Measurements from ENCODE around the gene MCF2. TPM values are rescaled to one million over a fixed set of nuclear protein-coding genes. Genes with fewer than 3 reads are reported as not detected.
"Not testable (repeated sequence)": the region's sequence is repeated elsewhere in the genome, so short reads cannot be mapped to it uniquely, and the experiment has no call there.

Gene MCF2
- total RNA-seq, 1 experiment from 2014 or later, result not detected

DNA sequence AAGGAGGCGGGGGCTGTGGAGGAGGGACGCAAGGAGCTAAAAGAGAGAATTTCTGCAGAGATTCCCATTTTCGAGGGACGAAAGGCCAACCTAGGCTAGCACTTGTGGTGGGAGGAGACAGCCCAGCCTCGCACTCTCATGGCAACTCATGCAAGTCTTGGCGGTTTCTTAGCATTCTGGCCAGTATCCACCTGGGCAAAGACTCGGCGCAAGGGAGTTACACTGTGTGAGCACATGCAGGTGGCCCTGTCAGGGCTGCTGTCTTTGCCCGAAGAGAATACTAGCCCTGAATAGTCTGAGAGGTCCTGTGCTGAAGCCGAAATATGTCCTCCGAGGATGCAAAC lies 15.5 kb downstream of the MCF2 start:
- H4K20me1 ChIP-seq (ENCODE audit: low read length), result no peaks in the 10 kb centered on the region
- no peak for DNase-seq
- H3K9me3 ChIP-seq (ENCODE audit: low read length), result no peaks in the 10 kb centered on the region
- H3K36me3 ChIP-seq (ENCODE audit: low read depth, low read length), result no peaks in the 10 kb centered on the region
- H3K27ac ChIP-seq (ENCODE audit: low read length), result no peak overlapping the region
- no peak for ATAC-seq
- peaks cover 9% of the 10 kb centered on the region for H3K27me3 ChIP-seq (ENCODE audit: low read length)
- H3K4me2 ChIP-seq (ENCODE audit: low read length), result no peak overlapping the region
- no peaks in the 10 kb centered on the region for H3F3A ChIP-seq (ENCODE audit: low read length, unreplicated experiment)
- H3K9ac ChIP-seq (ENCODE audit: low read length), result no peak overlapping the region
- intact Hi-C loops (cut with micrococcal nuclease), result no loop called here
- H2AFZ ChIP-seq (ENCODE audit: low read length), result no peak overlapping the region
- H3K79me2 ChIP-seq (ENCODE audit: low read length), result no peaks in the 10 kb centered on the region
- H3K4me3 ChIP-seq (ENCODE audit: low read length), result no peak overlapping the region
- no TSS peak for BruUV-seq (replicated peaks)
- TF ChIP-seq EZH2phosphoT487 (IDR thresholded peaks at IDR 0.05; ENCODE audit: borderline replicate concordance, low read length), result no peak
- TF ChIP-seq, protein P1, sequence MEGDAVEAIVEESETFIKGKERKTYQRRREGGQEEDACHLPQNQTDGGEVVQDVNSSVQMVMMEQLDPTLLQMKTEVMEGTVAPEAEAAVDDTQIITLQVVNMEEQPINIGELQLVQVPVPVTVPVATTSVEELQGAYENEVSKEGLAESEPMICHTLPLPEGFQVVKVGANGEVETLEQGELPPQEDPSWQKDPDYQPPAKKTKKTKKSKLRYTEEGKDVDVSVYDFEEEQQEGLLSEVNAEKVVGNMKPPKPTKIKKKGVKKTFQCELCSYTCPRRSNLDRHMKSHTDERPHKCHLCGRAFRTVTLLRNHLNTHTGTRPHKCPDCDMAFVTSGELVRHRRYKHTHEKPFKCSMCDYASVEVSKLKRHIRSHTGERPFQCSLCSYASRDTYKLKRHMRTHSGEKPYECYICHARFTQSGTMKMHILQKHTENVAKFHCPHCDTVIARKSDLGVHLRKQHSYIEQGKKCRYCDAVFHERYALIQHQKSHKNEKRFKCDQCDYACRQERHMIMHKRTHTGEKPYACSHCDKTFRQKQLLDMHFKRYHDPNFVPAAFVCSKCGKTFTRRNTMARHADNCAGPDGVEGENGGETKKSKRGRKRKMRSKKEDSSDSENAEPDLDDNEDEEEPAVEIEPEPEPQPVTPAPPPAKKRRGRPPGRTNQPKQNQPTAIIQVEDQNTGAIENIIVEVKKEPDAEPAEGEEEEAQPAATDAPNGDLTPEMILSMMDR (conservative IDR thresholded peaks at IDR 0.05; ENCODE audit: low read depth, low read length), result no peak
- TF ChIP-seq EZH2 (IDR thresholded peaks at IDR 0.05; ENCODE audit: low read length, unreplicated experiment), result no peak
- no peaks in the 10 kb centered on the region for H3K9me2 ChIP-seq (replicated peaks; ENCODE audit: low read length)
- no peaks in the 10 kb centered on the region for H3K4me1 ChIP-seq (ENCODE audit: insufficient read depth, low read length)
- ChIA-PET POLR2A (ENCODE audit: unreplicated experiment) (no interaction called here), CTCF (no interaction called here)

DNA sequence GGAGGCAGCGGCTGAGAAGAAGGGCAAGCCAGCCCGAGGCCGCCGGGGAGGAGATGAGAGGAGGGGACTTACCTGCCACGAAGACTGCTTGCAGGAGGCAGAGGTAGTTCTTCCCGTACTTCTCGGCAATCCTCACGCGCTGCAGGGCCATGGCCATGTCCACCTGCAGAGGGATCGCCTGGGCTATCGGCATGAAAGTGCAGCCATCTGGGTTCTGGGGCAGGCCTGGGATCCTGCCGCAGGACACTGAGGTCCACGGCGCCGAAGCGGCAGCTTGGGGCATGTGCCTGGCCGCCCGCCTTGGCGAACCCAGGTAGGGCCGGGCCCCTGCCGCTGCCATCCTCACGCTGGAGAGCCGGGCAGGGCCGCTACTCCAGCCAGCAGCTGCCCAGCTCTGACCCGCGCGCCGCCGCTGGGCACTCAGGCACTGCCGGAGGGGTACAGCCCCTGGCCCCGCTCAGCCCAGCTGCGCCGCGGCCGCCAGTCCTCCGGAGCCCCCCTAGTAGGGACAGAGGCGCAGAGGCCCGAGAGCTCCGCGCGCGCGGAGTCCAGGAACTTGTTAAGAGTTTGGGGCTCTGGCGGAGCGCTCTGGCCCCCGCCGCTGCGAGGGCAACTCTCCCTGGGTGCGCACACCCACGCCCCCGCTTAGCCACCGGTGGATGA lies 16.0 kb downstream of the MCF2 start:
- BruUV-seq (replicated peaks), result no TSS peak
- Histone ChIP-seq H4K20me1 (ENCODE audit: low read length) (no peaks in the 10 kb centered on the region), H3K36me3 (ENCODE audit: low read depth, low read length) (no peaks in the 10 kb centered on the region), H3K79me2 (ENCODE audit: low read length) (no peaks in the 10 kb centered on the region), H3F3A (ENCODE audit: low read length, unreplicated experiment) (no peaks in the 10 kb centered on the region), H3K4me1 (ENCODE audit: insufficient read depth, low read length) (no peaks in the 10 kb centered on the region), H2AFZ (ENCODE audit: low read length) (no peak overlapping the region), H3K9me2 (replicated peaks; ENCODE audit: low read length) (no peaks in the 10 kb centered on the region), H3K4me3 (ENCODE audit: low read length) (no peak overlapping the region), H3K9ac (ENCODE audit: low read length) (no peak overlapping the region), H3K27me3 (ENCODE audit: low read length) (peaks cover 9% of the 10 kb centered on the region), H3K4me2 (ENCODE audit: low read length) (no peak overlapping the region), H3K27ac (ENCODE audit: low read length) (no peak overlapping the region), H3K9me3 (ENCODE audit: low read length) (no peaks in the 10 kb centered on the region)
- DNase-seq (no peak), ATAC-seq (no peak)
- CTCF ChIA-PET, result no interaction called here
- TF ChIP-seq EZH2phosphoT487 (IDR thresholded peaks at IDR 0.05; ENCODE audit: borderline replicate concordance, low read length) (no peak), EZH2 (IDR thresholded peaks at IDR 0.05; ENCODE audit: low read length, unreplicated experiment) (no peak)
- TF ChIP-seq, protein P1 (conservative IDR thresholded peaks at IDR 0.05; ENCODE audit: low read depth, low read length), result no peak
- POLR2A ChIA-PET (ENCODE audit: unreplicated experiment), result no interaction called here
- intact Hi-C loops (cut with micrococcal nuclease), result no loop called here

DNA sequence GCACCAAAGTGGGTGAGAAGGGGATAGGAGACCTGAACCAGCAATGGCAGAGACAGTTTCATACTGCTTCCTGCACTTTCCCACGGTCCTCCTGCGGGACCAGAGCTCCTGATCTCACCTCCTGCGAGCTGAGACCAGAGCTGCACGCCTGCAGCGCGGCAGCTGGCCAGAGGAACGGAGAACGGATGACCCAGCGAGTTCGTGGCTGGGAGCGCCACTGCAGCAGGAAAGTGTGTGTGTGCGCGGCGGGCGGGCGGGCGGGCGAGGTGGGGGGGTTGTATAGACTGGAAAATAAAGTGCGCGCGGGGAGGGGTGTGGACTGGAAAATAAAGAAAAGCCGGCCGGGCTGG lies 16.5 kb downstream of the MCF2 start:
- TF ChIP-seq, protein P1 (conservative IDR thresholded peaks at IDR 0.05; ENCODE audit: low read depth, low read length), result no peak
- TF ChIP-seq EZH2phosphoT487 (IDR thresholded peaks at IDR 0.05; ENCODE audit: borderline replicate concordance, low read length), result no peak
- no peak for TF ChIP-seq EZH2 (IDR thresholded peaks at IDR 0.05; ENCODE audit: low read length, unreplicated experiment)
- Histone ChIP-seq H3K4me2 (ENCODE audit: low read length) (no peak overlapping the region), H3K27ac (ENCODE audit: low read length) (no peak overlapping the region), H3K36me3 (ENCODE audit: low read depth, low read length) (no peaks in the 10 kb centered on the region), H3F3A (ENCODE audit: low read length, unreplicated experiment) (no peaks in the 10 kb centered on the region), H2AFZ (ENCODE audit: low read length) (no peak overlapping the region), H3K4me1 (ENCODE audit: insufficient read depth, low read length) (no peaks in the 10 kb centered on the region), H4K20me1 (ENCODE audit: low read length) (no peaks in the 10 kb centered on the region), H3K9me3 (ENCODE audit: low read length) (no peaks in the 10 kb centered on the region), H3K9me2 (replicated peaks; ENCODE audit: low read length) (no peaks in the 10 kb centered on the region), H3K27me3 (ENCODE audit: low read length) (peaks cover 9% of the 10 kb centered on the region), H3K9ac (ENCODE audit: low read length) (no peak overlapping the region), H3K4me3 (ENCODE audit: low read length) (no peak overlapping the region), H3K79me2 (ENCODE audit: low read length) (no peaks in the 10 kb centered on the region)
- ChIA-PET POLR2A (ENCODE audit: unreplicated experiment) (no interaction called here), CTCF (no interaction called here)
- intact Hi-C loops (cut with micrococcal nuclease), result no loop called here
- no TSS peak for BruUV-seq (replicated peaks)
- no peak for ATAC-seq
- no peak for DNase-seq

DNA sequence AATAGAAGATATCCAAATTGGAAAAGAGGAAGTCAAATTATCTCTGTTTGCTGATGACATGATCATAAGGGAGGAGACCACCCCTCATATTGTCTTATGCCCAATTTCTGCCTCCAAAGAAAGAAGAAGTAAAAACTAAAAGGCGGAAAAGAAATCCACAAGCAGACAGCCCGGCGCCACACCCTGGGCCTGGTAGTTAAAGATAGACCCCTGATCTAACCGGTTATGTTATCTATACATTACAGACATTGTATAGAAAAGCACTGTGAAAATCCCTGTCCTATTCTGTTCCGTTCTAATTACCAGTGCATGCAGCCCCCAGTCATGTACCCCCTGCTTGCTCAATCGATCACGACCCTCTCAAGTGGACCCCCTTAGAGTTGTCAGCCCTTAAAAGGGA lies 22.8 kb downstream of the MCF2 start:
- H3K9me3 ChIP-seq (ENCODE audit: low read length); CTCF ChIA-PET; intact Hi-C loops (cut with micrococcal nuclease); H3F3A ChIP-seq (ENCODE audit: low read length, unreplicated experiment); POLR2A ChIA-PET (ENCODE audit: unreplicated experiment); DNase-seq; H3K27ac ChIP-seq (ENCODE audit: low read length); H4K20me1 ChIP-seq (ENCODE audit: low read length); H3K9ac ChIP-seq (ENCODE audit: low read length); BruUV-seq (replicated peaks); H3K36me3 ChIP-seq (ENCODE audit: low read depth, low read length); H3K79me2 ChIP-seq (ENCODE audit: low read length); ATAC-seq; H3K4me3 ChIP-seq (ENCODE audit: low read length); H3K4me1 ChIP-seq (ENCODE audit: insufficient read depth, low read length); H2AFZ ChIP-seq (ENCODE audit: low read length); H3K4me2 ChIP-seq (ENCODE audit: low read length); H3K9me2 ChIP-seq (replicated peaks; ENCODE audit: low read length): not testable (repeated sequence)
- H3K27me3 ChIP-seq (ENCODE audit: low read length), result peaks cover 23% of the 10 kb centered on the region; the same call in 1 of the 2 replicates

All from PC-3 (cell line).